Neural progenitor cell (in vitro differentiated cells): ENCODE measurements around the gene NRBF2. TPM values are rescaled to one million over a fixed set of nuclear protein-coding genes. Genes with fewer than 3 reads are reported as not detected.
A peak's percentile ranks its signal among the peaks of the same experiment; 100 is the strongest.

Source experiments
- DNase-seq: peaks from one replicate; pipeline ENCODE4 v3.0.0-alpha.2; 2016; ENCODE audit warnings: low spot score
- H2AFZ ChIP-seq: fragments of 200-600 bp; sonication (generic); replicated peaks from 2 replicates; pipeline ENCODE4 v1.6.1; 2016; ENCODE audit warnings: antibody characterized with exemption
- H3F3A ChIP-seq: fragments of 200-600 bp; sonication (generic); 2 replicates; pipeline ENCODE4 v1.6.1; 2016; ENCODE audit warnings: antibody characterized with exemption, low read depth
- H3K27ac ChIP-seq: fragments of 200-600 bp; sonication (generic); 2 replicates; pipeline ENCODE4 v1.5.1; 2016; ENCODE audit warnings: mild to moderate bottlenecking
- H3K27me3 ChIP-seq: fragments of 200-600 bp; sonication (generic); 2 replicates; pipeline ENCODE4 v1.6.1; 2016; ENCODE audit warnings: mild to moderate bottlenecking, moderate library complexity
- H3K36me3 ChIP-seq: fragments of 200-600 bp; sonication (generic); 2 replicates; pipeline ENCODE4 v1.5.1; 2016
- H3K4me1 ChIP-seq: fragments of 200-600 bp; sonication (generic); 2 replicates; pipeline ENCODE4 v1.6.1; 2016; ENCODE audit warnings: mixed run types
- H3K4me2 ChIP-seq: fragments of 200-600 bp; sonication (generic); 2 replicates; pipeline ENCODE4 v1.6.1; 2016
- H3K4me3 ChIP-seq: fragments of 200-600 bp; sonication (generic); 2 replicates; pipeline ENCODE4 v1.5.1; 2016
- H3K79me2 ChIP-seq: fragments of 200-600 bp; sonication (generic); 2 replicates; pipeline ENCODE4 v1.6.1; 2016; ENCODE audit warnings: low read depth
- H3K9ac ChIP-seq: fragments of 200-600 bp; sonication (generic); 2 replicates; pipeline ENCODE4 v1.6.1; 2016
- H3K9me3 ChIP-seq: fragments of 200-600 bp; sonication (generic); 2 replicates; pipeline ENCODE4 v1.5.1; 2016; ENCODE audit warnings: low read depth
- H4K20me1 ChIP-seq: fragments of 200-600 bp; sonication (generic); 2 replicates; pipeline ENCODE4 v1.6.1; 2016; ENCODE audit warnings: low read depth
- H3K27ac Mint-ChIP-seq: 3 replicates; pipeline ENCODE4 v1.8.0; 2021; ENCODE audit warnings: mixed read lengths
- H3K27me3 Mint-ChIP-seq: 2 replicates; pipeline ENCODE4 v1.8.0; 2022; ENCODE audit warnings: low read depth, mild to moderate bottlenecking, inconsistent platforms, moderate library complexity, mixed read lengths; ENCODE audit not compliant: insufficient read depth
- H3K36me3 Mint-ChIP-seq: 3 replicates; pipeline ENCODE4 v1.8.0; 2021; ENCODE audit warnings: mixed read lengths
- H3K4me1 Mint-ChIP-seq: 3 replicates; pipeline ENCODE4 v1.8.0; 2021; ENCODE audit warnings: mixed read lengths
- H3K4me3 Mint-ChIP-seq: 3 replicates; pipeline ENCODE4 v1.8.0; 2021; ENCODE audit warnings: mild to moderate bottlenecking, moderate library complexity, mixed read lengths
- H3K9me3 Mint-ChIP-seq: 3 replicates; pipeline ENCODE4 v1.8.0; 2020; ENCODE audit warnings: mixed read lengths
- EZH2 ChIP-seq: fragments of 200-600 bp; sonication (generic); IDR thresholded peaks from 2 replicates; pipeline ENCODE4 v1.6.1; 2017; ENCODE audit warnings: antibody characterized with exemption, mild to moderate bottlenecking, moderate library complexity
- EZH2phosphoT487 ChIP-seq: fragments of 200-600 bp; sonication (generic); IDR thresholded peaks from 2 replicates; pipeline ENCODE4 v1.6.1; 2017; ENCODE audit warnings: antibody characterized with exemption
- total RNA-seq: library from RNA; depleted of rRNA; stranded (reverse); fragments of >200 nt; gene quantifications from 2 replicates; pipeline ENCODE4 v1.2.3, GENCODE V29; 2015; ENCODE audit warnings: low replicate concordance
- TF ChIP-seq, protein P1 (sequence below): fragments of 200-600 bp; sonication (generic); IDR thresholded peaks from 2 replicates; pipeline ENCODE4 v1.5.1; 2017; ENCODE audit warnings: antibody characterized with exemption, mild to moderate bottlenecking

Gene NRBF2
- total RNA-seq, 1 donor from 2014 or later: 37.8 TPM

DNA sequence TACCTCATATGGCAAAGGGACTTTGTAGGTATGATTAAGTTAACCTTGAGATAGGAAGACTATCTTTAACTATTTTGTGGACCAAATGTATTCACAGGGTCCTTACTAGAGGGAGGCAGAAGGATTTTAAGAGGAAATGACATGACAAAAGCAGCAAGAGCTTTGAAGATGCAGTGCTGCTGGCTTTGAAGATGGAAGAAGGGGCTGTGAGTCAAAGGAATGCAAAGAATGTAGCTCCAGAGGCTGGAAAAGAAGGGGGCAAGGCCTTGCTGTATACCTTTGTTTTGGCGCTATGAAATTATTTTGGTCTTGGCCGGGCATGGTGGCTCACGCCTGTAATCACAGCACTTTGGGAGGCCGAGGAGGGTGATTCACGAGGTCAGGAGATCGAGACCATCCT lies 3.2 kb upstream of the NRBF2 start:
- Mint-ChIP-seq H3K36me3 (no peaks in the 10 kb centered on the region), H3K4me3 (peak overlapping the region; percentile 51), H3K27ac (no peak overlapping the region), H3K4me1 (peaks cover 14% of the 10 kb centered on the region), H3K9me3 (peaks cover 22% of the 10 kb centered on the region), H3K27me3 (peaks cover 2% of the 10 kb centered on the region)
- TF ChIP-seq, protein P1, sequence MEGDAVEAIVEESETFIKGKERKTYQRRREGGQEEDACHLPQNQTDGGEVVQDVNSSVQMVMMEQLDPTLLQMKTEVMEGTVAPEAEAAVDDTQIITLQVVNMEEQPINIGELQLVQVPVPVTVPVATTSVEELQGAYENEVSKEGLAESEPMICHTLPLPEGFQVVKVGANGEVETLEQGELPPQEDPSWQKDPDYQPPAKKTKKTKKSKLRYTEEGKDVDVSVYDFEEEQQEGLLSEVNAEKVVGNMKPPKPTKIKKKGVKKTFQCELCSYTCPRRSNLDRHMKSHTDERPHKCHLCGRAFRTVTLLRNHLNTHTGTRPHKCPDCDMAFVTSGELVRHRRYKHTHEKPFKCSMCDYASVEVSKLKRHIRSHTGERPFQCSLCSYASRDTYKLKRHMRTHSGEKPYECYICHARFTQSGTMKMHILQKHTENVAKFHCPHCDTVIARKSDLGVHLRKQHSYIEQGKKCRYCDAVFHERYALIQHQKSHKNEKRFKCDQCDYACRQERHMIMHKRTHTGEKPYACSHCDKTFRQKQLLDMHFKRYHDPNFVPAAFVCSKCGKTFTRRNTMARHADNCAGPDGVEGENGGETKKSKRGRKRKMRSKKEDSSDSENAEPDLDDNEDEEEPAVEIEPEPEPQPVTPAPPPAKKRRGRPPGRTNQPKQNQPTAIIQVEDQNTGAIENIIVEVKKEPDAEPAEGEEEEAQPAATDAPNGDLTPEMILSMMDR: no peak
- TF ChIP-seq EZH2phosphoT487 (no peak), EZH2 (no peak)
- H4K20me1 ChIP-seq: peaks cover 4% of the 10 kb centered on the region
- H3K9ac ChIP-seq: no peak overlapping the region
- DNase-seq: peak; percentile 47
- no peaks in the 10 kb centered on the region for H3K36me3 ChIP-seq
- no peak overlapping the region for H2AFZ ChIP-seq
- H3K9me3 ChIP-seq: no peaks in the 10 kb centered on the region
- H3K79me2 ChIP-seq: peaks cover 16% of the 10 kb centered on the region
- H3K4me1 ChIP-seq: peaks cover 9% of the 10 kb centered on the region
- H3K4me3 ChIP-seq: no peak overlapping the region
- no peak overlapping the region for H3K4me2 ChIP-seq
- H3K27ac ChIP-seq: no peak overlapping the region
- H3F3A ChIP-seq: peaks cover 11% of the 10 kb centered on the region
- H3K27me3 ChIP-seq: no peaks in the 10 kb centered on the region

- H3K36me3 Mint-ChIP-seq: no peaks in the 10 kb centered on the region
- H3K9me3 Mint-ChIP-seq: peaks cover 18% of the 10 kb centered on the region
- Histone ChIP-seq H3F3A (peaks cover 11% of the 10 kb centered on the region), H3K4me3 (peak overlapping the region; percentile 80), H3K27me3 (no peaks in the 10 kb centered on the region), H2AFZ (peak overlapping the region; percentile 87), H3K9ac (no peak overlapping the region), H3K4me2 (peak overlapping the region; percentile 97), H3K9me3 (no peaks in the 10 kb centered on the region), H3K36me3 (no peaks in the 10 kb centered on the region), H4K20me1 (peaks cover 14% of the 10 kb centered on the region), H3K27ac (no peak overlapping the region), H3K4me1 (peaks cover 9% of the 10 kb centered on the region), H3K79me2 (peaks cover 44% of the 10 kb centered on the region)
- H3K4me1 Mint-ChIP-seq: peaks cover 14% of the 10 kb centered on the region
- TF ChIP-seq, protein P1: no peak
- TF ChIP-seq EZH2phosphoT487 (no peak), EZH2 (no peak)
- no peak for DNase-seq
- peak overlapping the region; percentile 49 for H3K27ac Mint-ChIP-seq
- peak overlapping the region; percentile 85 for H3K4me3 Mint-ChIP-seq
- no peaks in the 10 kb centered on the region for H3K27me3 Mint-ChIP-seq
Observed at GRCh38 chr10:63132651-63133055, 475 bp upstream of the NRBF2 start.

GRCh38 chr10:63133821-63134557 lies 861 bp downstream of the NRBF2 start:
- TF ChIP-seq EZH2phosphoT487 (no peak), EZH2 (no peak)
- Mint-ChIP-seq H3K4me1 (peaks cover 14% of the 10 kb centered on the region), H3K9me3 (peaks cover 18% of the 10 kb centered on the region), H3K36me3 (no peaks in the 10 kb centered on the region), H3K27me3 (no peaks in the 10 kb centered on the region), H3K27ac (peak overlapping the region; percentile 50), H3K4me3 (peak overlapping the region; percentile 85)
- Histone ChIP-seq H3K9me3 (no peaks in the 10 kb centered on the region), H3K4me3 (peak overlapping the region; percentile 80), H2AFZ (peak overlapping the region; percentile 60), H3K9ac (peak overlapping the region; percentile 69), H3K4me1 (peaks cover 9% of the 10 kb centered on the region), H4K20me1 (peaks cover 14% of the 10 kb centered on the region), H3F3A (peaks cover 11% of the 10 kb centered on the region), H3K27me3 (no peaks in the 10 kb centered on the region), H3K36me3 (no peaks in the 10 kb centered on the region), H3K79me2 (peaks cover 57% of the 10 kb centered on the region), H3K4me2 (peak overlapping the region; percentile 97), H3K27ac (peak overlapping the region; percentile 46)
- no peak for DNase-seq

DNA sequence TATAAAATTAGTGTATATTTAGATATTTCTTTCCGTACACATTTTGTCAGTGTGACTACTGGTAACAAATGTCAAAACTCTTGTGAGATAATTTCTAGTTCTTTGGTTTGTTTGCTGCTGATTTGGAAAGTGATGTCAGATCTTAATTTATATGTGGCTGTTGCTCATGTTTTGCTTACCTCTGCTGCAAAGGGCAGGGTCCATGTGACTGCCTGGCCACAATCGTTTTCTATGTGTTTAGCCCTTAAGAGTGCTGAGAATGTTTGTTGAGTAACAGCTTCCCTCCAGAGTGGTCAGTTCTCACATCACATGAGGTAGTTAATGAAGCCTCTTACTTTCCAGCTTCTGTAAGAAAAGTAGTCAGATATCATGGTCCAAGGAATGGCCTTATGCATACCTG lies 4.2 kb downstream of the NRBF2 start:
- Mint-ChIP-seq H3K27me3 (no peaks in the 10 kb centered on the region), H3K36me3 (no peaks in the 10 kb centered on the region), H3K27ac (no peak overlapping the region), H3K4me1 (peaks cover 11% of the 10 kb centered on the region), H3K4me3 (no peak overlapping the region), H3K9me3 (peaks cover 6% of the 10 kb centered on the region)
- no peak overlapping the region for H3K9ac ChIP-seq
- H3K4me1 ChIP-seq: peaks cover 9% of the 10 kb centered on the region
- H2AFZ ChIP-seq: no peak overlapping the region
- TF ChIP-seq EZH2phosphoT487: no peak
- TF ChIP-seq, protein P1: no peak
- H3K27ac ChIP-seq: no peak overlapping the region
- H3K27me3 ChIP-seq: no peaks in the 10 kb centered on the region
- H4K20me1 ChIP-seq: peaks cover 14% of the 10 kb centered on the region
- H3K79me2 ChIP-seq: peaks cover 90% of the 10 kb centered on the region
- H3K9me3 ChIP-seq: no peaks in the 10 kb centered on the region
- no peak overlapping the region for H3K4me2 ChIP-seq
- H3F3A ChIP-seq: peaks cover 10% of the 10 kb centered on the region
- no peak overlapping the region for H3K4me3 ChIP-seq
- no peaks in the 10 kb centered on the region for H3K36me3 ChIP-seq
- DNase-seq: no peak
